ENCODE results near the gene SP7.
"Not testable (repeated sequence)": the region's sequence is repeated elsewhere in the genome, so short reads cannot be mapped to it uniquely, and the experiment has no call there.

The SP7 gene

DNA sequence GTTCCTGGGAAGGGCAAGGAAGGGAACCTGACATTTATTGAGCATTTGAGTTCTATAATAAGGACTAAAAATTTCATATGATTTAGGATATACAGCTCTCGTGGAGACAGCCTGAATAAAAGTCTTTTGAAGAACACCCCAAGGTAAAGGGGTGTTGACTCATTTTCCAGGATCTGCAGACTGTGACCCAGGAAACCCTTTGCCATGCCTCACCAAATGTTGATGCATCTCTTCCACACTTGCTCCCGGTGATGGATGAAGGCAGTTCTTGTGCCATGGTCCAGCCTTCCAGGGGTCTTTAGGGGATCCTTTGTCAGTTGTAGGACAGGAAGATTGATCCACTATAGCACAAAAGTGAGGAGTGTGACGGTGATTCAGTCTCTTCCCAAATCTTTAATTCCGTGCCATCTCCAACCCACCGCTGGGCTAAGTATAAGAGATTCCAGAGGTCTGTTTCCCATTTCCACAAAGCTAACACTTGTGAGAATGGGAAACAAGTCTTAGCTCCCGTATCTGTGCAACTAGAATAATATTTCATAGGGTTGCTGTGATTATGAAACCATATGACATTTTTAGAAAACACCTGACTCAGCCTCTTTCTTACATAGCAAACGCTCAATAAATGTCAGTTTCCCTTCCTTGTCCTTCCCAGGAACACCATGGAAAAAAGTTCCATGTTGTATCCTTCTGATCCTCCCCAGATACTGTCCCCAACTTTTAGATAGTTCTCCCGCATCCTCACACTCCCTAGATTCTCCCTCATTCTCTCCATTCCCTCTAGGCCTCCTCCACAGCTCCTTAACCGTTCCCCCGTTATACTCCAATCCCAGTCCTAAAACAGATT is 15.6 kb downstream of the SP7 start:
- no peak for DNase-seq (ENCODE audit: low read depth)

DNA sequence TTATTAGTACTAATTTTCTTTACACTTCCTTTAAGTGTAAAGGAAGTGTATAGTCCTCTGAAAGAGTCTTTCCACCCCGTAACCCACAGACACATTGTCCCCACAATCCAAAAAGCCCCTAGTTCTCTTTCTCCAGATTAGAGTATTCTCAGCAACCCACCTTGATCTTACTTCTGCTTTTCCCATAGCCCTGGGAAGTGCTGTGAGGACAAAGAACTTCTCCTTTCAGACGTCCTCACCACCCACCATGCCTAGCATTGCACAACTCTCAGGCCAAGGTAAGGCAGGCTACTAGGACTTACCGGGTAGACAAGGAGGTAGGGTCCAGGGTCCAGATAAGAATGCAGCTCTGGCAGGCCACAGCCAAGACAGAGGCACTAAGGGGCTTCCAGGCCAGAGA is 22.2 kb downstream of the SP7 start:
- no peak for DNase-seq (ENCODE audit: low read depth)

DNA sequence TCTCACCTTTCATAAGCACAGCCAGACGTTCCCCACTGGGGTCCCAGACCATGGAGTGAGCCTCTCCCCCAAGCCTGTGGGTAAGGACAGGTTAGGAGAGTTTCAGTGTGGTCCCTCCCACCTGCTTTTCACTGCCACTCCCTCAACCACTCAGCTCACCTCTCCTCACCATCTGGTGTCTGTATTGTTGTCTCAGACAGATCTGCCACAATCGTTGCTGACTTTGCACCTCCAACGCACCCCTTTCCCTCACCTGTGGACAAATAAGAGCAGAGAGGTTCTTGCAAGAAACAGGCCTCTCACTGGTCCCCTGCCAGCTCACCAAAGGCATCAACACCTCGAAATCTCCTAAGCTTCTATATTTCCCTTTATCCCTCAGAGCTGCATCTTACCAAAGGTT is 27.9 kb downstream of the SP7 start:
- DNase-seq (ENCODE audit: low read depth) = no peak

DNA sequence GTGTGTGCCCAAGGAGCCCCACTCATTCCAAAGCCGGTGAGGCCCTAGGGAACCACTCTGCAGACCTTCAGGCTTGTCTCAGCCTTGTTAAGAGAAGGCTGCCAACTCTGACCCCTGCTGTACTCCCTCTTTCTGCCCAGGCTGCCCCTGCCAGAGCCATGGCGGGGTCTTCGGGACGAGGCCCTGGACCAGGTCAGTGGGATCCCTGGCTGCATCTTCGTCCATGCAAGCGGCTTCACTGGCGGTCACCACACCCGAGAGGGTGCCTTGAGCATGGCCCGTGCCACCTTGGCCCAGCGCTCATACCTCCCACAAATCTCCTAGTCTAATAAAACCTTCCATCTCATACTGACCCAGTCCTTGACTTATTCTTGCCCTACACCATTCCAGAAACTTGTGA is 29.3 kb downstream of the SP7 start:
- no peak for DNase-seq (ENCODE audit: low read depth)

DNA sequence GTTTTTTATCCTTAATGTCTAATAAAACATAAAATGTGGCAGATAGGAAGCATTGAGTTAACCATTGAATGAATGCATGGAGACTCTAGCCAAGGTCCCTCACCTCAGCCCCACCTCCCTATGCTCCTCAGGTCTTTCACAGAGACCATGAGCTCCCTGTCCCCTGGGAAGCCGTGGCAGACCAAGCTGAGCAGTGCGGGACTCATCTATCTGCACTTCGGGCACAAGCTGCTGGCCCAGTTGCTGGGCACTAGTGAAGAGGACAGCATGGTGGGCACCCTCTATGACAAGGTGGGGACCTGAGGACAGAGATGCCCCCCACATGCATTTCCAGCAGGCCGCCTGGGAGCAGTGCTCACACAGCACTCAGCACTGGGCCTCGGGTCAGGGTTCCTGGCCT is 33.3 kb downstream of the SP7 start:
- no peak for DNase-seq (ENCODE audit: low read depth)

DNA sequence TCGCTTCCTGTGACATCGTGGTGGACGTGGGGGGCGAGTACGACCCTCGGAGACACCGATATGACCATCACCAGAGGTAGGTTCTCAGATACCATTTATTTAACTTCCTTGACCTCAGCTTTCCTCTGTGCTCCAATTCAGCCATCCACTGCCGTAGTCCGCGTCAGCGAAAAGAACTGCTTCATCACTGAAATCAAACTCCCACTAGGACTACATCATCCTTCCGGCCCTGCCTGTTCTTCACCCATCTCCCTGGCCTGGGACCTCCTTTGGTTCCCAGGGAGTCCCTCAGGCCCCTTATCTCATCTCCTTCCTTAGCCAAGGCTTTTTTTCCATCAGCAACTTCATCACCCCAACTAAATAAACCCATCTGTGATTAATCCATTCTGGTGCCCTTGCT is 36.0 kb downstream of the SP7 start:
- DNase-seq (ENCODE audit: low read depth) = no peak

DNA sequence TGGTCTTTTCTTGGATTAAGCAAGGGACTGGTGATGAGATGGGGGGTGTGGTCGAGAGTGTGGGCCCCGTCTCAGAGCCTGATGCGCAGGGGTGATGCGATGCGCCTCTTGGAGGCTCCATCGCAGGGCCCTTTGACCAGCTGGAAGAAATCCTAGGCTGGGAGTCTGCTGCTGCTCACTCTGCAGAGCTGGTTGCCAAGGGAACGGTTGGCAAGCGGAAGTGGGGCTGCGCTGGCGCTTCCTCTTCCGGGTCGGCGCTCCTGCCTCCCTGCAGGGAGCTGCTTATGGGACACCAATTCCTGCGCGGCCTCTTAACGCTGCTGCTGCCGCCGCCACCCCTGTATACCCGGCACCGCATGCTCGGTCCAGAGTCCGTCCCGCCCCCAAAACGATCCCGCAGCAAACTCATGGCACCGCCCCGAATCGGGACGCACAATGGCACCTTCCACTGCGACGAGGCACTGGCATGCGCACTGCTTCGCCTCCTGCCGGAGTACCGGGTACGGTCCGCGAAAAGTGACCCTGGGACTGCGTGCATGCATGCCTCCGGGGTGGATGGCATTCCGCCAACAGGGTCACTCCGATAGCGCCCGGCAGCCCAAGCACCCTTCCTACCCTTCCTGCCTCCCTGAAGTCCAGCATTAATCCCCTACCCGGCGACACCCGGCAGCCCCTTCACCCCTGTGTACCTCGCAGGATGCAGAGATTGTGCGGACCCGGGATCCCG is 36.5 kb downstream of the SP7 start, which contains the start of gene MYG1:
TSS of gene MYG1 (plus strand) at position 242 of the 727 bp plus-strand sequence. CDS start at position 285, 43 bp downstream.
- DNase-seq (ENCODE audit: low read depth) = peak; percentile 71

DNA sequence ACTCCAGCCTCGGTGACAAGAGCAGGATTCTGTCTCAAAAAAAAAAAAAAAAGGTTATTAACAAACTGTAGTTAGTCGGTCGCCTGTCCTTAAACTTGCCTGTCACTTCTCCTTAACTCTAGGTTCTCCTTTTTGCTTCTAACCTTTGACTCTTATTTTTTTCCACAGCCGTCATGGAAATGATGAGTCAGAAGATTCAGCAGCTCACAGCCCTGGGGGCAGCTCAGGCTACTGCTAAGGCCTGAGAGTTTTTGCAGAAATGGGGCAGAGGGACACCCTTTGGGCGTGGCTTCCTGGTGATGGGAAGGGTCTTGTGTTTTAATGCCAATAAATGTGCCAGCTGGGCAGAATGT is 37.1 kb downstream of the SP7 start:
- no peak for DNase-seq (ENCODE audit: low read depth)

DNA sequence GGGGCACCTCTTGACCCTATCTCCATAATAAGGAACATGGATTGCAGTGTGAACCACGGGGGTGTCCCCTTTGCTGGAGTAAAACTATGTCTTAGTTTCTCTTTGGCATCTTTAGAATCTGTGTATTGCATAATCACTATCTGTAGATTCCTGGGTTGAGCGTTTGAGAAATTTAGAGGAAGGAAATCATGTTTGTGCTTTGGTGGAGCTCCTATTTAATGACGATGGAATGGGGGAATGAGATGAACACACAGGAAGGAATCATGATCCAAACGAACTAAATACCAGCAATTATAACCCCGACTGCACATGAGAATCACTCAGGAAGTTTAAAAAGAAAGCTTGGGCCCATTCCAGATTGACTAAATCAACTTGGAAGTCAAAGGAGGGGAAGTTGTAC is 38.0 kb downstream of the SP7 start:
- DNase-seq (ENCODE audit: low read depth) = peak; percentile 90

DNA sequence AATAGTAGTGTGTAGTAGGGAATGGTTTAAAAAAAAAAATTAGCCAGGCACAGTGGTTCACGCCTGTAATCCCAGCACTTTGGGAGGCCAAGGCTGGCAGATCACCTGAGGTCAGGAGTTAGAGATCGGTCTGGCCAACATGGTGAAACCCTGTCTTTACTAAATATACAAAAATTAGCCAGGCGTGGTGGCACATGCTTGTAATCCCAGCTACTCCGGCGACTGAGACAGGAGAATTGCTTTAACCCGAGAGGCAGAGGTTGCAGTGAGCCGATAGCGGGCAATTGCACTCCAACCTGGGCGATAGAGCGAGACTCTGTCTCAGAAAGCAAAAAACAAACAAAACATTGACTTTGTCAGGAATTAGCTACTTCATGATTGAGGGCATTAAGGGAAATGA is 39.0 kb downstream of the SP7 start:
- not testable (repeated sequence) for DNase-seq (ENCODE audit: low read depth)

DNA sequence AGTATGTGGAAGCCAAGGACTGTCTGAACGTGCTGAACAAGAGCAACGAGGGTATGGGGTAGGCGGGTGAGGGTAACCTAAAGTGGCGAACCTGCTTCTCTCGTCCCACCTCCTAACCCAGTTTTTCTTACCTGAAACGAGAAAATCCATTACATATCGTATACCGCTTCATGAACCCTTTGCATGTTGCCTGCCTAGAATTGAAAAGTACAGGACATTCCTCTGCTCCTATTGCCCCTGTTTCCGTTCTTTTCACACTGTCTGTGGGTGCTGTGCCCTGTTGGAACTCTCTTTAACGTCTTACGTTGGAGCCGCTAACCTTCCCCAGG is 40.3 kb downstream of the SP7 start:
- DNase-seq (ENCODE audit: low read depth) = no peak

DNA sequence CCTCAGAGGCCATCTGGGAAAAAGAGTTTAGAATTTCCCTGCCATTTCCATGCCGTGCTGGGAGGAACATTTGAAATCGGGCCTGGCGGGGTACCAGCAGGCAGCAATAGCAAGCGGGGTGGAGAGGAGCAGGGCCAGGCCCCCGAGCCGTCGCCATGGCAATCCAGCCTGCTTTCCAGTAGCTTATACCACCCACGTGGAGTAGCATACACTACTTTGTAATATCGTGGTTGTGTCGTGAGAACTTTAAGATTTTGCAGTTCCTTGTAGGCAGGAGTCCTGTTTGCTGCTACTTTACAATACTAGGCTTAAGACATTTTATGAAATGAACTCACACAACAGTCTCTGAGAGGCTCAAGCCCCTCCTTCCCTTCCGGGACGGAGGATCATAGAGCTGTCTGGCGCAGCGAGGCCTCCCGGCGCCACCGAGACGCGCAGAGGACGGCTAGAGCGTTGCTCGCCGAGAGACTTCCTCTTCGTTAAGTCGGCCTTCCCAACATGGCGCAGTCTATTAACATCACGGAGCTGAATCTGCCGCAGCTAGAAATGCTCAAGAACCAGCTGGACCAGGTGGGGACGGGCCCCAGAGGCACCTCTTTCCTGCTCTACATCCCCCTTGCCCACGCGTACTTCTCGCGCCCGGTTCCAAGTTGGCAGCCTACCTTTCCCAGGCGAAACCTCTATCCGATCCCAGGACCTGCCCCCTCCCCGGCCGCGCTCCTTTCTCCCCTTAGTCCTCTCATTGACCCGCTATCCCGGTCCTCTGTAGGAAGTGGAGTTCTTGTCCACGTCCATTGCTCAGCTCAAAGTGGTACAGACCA is 40.9 kb downstream of the SP7 start, which contains the start of gene PFDN5:
TSS of gene PFDN5 (plus strand) at position 473 of the 821 bp plus-strand sequence. CDS start at position 499, 26 bp downstream.
- DNase-seq (ENCODE audit: low read depth) = peak; percentile 79

DNA sequence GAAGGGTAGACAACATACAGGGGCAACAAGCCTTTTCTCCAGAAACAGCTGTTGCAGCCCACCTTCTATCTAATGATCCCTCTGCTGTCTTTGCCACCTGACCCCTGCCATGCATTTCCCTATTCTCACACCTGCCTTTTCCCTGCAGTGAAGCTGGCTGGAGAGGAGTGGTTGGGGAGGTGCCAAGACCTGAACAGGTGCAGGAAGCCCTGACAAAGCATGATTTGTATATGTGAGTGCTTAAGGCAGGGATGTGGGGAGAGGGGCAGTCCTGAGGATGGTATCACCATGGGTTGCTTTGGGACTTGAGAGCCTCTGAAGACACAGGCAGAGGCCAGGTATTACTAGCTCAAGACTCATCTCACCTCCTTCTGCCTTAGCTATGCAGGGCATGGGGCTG is 43.7 kb downstream of the SP7 start:
- DNase-seq (ENCODE audit: low read depth) = no peak

DNA sequence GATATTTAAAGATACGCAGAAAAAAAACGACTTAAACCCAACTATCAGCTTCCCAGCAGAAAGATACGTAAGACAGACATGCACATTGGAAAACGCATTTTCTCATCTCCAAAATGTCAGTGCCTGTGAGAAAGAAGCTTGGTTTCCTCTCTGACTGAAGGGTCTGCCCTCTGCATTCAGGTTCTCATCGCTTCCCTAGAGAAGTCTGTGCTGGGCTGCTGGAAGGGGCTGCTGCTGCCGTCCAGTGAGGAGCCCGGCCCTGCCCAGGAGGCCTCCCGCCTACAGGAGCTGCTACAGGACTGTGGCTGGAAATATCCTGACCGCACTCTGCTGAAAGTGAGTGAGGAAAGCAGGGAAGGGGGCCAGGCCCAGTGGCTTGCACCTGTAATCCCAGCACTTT is 45.5 kb downstream of the SP7 start:
- no peak for DNase-seq (ENCODE audit: low read depth)

DNA sequence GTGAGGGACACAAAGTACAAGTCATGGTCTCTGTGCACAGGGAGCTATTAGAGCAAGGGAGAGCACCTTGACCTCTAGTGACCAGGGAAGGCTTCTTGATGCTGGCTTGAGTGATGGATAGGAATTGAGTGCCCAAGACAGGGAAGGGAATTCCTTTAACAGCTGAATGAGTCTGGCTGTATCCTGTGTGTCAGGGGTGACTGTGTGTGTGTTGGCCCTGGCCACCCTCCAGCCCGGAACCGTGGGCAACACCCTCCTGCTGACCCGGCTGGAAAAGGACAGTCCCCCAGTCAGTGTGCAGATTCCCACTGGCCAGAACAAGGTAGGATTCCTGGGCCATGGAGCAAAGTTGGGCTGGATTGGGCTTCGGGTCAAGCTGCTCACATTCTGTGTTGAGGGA is 46.3 kb downstream of the SP7 start:
- no peak for DNase-seq (ENCODE audit: low read depth)

DNA sequence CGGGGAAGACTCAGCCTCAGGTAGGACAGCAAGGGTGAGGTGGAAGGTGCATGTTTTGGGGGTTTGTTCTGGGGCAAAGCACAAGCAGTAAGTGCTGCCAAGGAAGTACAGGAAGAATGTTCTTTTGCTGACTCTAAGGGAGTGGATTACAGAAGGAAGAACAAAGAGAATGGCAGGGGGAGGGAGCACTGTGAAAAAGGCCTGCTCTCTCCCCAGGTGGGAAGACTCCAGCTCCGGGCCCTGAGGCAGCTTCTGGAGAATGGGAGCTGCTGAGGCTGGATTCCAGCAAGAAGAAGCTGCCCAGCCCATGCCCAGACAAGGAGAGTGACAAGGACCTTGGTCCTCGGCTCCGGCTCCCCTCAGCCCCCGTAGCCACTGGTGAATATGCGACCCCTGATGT is 47.8 kb downstream of the SP7 start:
- DNase-seq (ENCODE audit: low read depth) = no peak

DNA sequence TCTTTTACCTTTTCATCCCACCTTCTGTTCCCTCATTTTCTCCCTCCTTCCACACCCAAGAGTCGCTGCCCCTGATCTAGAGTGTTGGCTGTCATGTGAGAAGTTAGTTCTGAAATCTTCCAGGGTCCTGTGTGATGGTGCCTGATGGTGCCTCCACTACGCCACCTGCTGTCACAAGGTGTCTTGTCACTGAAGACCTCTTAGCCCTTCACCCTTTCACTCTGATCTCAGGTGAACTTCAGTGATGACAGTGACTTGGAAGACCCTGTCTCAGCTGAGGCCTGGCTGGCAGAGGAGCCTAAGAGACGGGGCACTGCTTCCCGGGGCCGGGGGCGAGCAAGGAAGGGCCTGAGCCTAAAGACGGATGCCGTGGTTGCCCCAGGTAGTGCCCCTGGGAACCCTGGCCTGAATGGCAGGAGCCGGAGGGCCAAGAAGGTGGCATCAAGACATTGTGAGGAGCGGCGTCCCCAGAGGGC is 48.4 kb downstream of the SP7 start:
- DNase-seq (ENCODE audit: low read depth) = peak; percentile 26

DNA sequence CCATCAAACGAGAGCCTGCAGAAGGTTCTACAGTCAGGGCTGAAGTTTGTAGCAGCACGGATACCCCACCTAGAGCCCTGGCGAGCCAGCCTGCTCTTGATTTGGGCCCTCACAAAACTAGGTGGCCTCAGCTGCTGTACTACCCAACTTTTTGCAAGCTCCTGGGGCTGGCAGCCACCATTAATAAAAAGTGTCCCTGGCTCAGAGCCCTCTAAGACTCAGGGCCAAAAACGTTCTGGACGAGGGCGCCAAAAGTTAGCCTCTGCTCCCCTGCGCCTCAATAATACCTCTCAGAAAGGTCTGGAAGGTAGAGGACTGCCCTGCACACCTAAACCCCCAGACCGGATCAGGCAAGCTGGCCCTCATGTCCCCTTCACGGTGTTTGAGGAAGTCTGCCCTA is 49.7 kb downstream of the SP7 start:
- DNase-seq (ENCODE audit: low read depth) = no peak

DNA sequence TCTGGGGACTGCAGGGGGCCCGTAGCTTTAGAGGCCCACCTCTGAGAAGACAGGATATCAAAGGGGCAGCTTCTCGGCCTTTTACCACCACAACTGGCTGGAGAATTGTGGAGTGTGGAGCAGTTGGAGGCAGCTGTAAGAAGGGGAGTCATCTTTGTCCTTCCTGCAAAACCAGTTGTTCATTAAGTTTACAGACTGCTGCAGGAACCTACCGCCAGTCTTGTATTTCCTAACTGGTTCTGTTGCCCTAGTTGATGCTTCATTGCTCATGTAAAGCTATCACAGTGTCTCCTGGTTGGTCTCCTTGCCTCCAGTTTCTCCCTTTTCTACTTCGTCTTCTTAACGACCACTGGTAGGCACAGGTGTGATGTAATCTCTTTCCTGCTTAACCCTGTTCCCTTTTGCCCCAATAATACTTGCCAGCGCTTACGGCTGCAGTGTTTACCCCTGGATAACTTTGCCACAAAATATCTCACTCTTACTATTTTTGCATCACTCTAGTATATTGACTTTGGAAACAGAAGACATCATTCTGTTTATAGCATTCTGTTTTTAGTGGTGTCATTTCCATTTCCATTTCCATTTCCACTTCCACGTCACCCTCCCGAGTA is 56.2 kb downstream of the SP7 start:
- DNase-seq (ENCODE audit: low read depth) = no peak

DNA sequence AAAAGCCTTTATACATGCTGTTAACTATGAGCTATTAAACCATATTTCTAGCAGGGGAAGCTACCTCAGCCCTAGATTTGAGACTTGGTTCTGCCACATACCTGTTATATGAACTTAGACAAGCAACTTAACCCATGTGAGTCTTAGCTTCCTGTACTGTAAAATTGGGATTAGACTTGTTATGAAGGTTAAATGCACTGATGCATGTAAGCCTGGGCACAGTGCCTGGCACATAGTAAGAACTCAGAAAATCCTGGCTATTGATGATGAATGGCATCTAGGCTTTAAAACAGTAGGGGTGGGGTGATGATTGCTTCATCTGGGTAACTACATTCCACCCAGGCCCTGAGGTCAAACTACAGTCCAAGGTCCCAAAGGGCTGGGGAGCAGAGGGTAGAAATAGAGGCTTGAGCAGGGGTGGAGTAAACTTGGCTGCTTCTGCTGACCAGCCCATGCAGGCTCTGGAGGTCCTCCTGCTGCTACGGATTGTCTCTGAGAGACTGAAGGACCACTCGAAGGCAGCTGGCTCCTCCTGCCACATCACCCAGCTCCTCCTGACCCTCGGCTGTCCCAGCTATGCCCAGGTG is 56.8 kb downstream of the SP7 start:
- no peak for DNase-seq (ENCODE audit: low read depth)

DNA sequence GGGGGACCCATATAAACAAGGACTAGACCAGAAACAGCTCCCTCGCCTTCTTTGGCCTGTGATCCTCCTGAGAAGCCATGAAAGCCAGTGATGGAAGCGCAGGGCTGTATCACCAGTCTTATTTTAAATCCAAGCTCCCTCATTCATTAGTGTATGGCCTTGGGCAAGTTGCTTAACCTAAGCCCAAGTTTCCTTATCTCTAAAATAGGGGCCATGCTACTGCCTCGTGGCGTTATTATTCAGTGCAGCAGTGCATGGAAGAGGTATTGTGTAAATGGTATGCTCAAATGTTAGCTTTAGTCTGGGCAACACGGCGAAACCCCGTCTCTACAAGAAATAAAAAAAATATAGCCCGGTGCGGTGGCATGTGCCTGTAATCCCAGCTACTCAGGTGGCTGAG is 58.2 kb downstream of the SP7 start:
- DNase-seq (ENCODE audit: low read depth) = no peak
